ENCODE data around the gene UROC1. TPM values are rescaled to one million over a fixed set of nuclear protein-coding genes. Genes with fewer than 3 reads are reported as not detected.

The UROC1 gene
- total RNA-seq, 4 donors from 2014 or later, result not detected

DNA sequence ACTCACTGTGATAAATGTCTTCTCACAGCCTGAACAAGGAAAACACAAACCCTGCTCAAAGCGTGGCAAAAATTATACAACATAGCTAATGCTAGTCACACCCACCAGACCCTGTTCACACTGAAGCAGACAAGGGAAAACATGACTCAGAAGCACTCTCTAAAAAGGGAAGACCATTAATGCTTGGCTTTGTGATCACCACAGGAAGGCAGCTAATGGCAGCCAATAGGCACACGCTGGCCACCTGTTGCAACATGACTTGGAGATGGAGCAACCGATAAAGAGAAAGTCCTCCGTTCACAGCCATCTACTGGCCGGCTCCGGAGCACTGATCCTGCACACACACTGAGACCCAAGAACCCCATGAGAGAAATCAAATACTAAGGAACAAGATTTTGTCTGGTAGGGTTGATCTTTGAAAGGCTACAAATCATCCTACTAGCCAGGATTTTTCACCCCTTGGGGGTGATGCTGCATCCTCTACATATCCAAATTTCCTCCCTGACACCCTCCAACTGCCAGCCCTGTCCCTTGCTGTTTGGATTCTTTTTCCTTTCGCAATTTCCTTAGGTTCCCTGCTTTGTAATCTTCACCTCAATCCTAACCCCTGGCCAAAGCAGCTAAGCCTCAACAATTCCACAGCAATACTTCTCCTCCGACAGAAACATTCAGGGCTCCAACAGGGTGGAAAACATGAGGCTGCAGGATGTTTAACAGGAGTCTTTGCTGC lies 45.1 kb downstream of the UROC1 start:
- Histone ChIP-seq H3K4me3 (peak overlapping the region in 2 of 4 donors; percentile 75 to 92), H3K36me3 (peaks cover 21 to 44% (median 31%) of the 10 kb centered on the region in 3 donors), H3K9me3 (no peaks in the 10 kb centered on the region), H3K27me3 (no peaks in the 10 kb centered on the region), H3K4me1 (peaks cover 35 to 63% (median 36%) of the 10 kb centered on the region in 3 donors), H3K27ac (peak overlapping the region; percentile 52 to 68 (median 62))
- TF ChIP-seq, protein P1, sequence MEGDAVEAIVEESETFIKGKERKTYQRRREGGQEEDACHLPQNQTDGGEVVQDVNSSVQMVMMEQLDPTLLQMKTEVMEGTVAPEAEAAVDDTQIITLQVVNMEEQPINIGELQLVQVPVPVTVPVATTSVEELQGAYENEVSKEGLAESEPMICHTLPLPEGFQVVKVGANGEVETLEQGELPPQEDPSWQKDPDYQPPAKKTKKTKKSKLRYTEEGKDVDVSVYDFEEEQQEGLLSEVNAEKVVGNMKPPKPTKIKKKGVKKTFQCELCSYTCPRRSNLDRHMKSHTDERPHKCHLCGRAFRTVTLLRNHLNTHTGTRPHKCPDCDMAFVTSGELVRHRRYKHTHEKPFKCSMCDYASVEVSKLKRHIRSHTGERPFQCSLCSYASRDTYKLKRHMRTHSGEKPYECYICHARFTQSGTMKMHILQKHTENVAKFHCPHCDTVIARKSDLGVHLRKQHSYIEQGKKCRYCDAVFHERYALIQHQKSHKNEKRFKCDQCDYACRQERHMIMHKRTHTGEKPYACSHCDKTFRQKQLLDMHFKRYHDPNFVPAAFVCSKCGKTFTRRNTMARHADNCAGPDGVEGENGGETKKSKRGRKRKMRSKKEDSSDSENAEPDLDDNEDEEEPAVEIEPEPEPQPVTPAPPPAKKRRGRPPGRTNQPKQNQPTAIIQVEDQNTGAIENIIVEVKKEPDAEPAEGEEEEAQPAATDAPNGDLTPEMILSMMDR (IDR thresholded peaks at IDR 0.05), result peak in 1 of 6 experiments; percentile 13
- TF ChIP-seq POLR2A (IDR thresholded peaks at IDR 0.05), result no peak
- DNase-seq, result no peak
- intact Hi-C loops (cut with DNase I), result no loop called here
- WGBS, 2 donors, result 17 to 32% methylated on average over 8 of the region's 8 CpGs

DNA sequence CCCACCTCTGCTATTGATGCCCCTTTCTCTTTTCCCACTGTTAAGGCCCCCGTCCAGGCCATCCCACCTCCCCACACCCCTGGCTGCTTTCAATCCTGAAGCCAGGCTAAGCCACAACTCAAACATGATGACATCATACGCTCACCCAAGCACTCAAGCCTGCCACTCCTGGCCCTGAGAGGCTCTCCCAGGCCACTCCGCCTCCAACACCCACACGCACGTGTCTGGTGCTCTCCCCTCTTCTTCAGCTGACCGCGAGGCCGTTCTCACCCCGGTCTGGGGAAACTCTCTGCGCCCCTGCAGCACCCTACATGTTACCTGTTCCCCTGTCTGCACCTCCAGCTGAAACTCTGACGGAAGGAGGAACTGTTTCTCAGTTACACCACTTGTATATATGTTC lies 48.1 kb downstream of the UROC1 start:
- H3K4me3 ChIP-seq, result no peak overlapping the region
- 90 to 92% methylated on average over 11 of the region's 11 CpGs for WGBS, 2 donors
- H3K27ac ChIP-seq, result no peak overlapping the region
- no peak for DNase-seq
- TF ChIP-seq POLR2A (IDR thresholded peaks at IDR 0.05), result no peak
- TF ChIP-seq, protein P1 (IDR thresholded peaks at IDR 0.05), result no peak
- H3K36me3 ChIP-seq, result peaks cover 40 to 73% (median 60%) of the 10 kb centered on the region in 3 donors
- H3K27me3 ChIP-seq, result no peaks in the 10 kb centered on the region
- H3K4me1 ChIP-seq, result peaks cover 24 to 57% (median 25%) of the 10 kb centered on the region in 3 donors
- intact Hi-C loops (cut with DNase I), result no loop called here
- H3K9me3 ChIP-seq, result no peaks in the 10 kb centered on the region

DNA sequence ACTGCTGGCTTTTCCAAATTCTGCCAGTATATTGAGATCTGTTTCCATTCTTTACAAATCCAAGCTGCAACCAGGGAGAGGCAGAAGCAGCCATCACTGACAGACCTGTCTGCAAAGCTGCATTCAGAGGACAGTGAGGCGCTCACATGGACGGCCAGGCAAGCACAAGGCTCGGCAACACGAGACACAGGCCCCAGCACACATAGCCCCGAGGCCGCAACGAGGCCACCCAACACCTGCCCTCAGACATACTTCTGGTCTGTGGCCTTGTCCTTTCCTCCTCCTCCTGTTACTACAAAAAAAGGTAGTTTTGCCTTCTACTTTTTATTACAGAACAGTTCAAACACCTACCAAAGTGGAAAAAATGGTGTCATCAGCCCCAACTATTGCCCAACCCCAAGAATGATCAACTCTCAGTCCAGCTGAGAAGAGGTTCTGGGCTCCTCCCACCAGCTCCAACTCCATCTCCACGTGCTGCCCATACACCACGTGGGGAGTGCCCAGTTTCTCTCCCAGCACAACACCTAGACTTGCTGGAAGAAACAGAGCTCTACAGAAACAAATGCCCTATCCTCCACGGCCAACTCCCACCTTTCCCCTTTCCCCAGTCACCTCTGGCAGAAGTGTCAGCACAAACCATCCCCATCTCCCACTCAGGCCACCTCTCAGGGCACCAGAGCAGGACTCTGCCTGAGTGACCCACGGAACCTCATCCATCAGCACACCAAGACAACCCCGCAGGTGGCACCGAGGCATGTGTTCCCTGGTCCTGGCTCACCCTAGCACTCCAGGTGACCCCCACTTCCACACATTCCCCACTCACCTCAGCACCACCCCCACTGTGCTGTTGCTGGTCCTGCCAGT lies 49.3 kb downstream of the UROC1 start:
- intact Hi-C loops (cut with DNase I), result no loop called here
- Histone ChIP-seq H3K27me3 (no peaks in the 10 kb centered on the region), H3K4me1 (peaks cover 12 to 44% (median 13%) of the 10 kb centered on the region in 3 donors), H3K27ac (no peak overlapping the region), H3K36me3 (peaks cover 40 to 86% (median 68%) of the 10 kb centered on the region in 3 donors), H3K9me3 (no peaks in the 10 kb centered on the region), H3K4me3 (no peak overlapping the region)
- no peak for DNase-seq
- 71 to 75% methylated on average over 8 to 11 of the region's 13 CpGs for WGBS, 2 donors
- TF ChIP-seq, protein P1 (IDR thresholded peaks at IDR 0.05), result no peak
- TF ChIP-seq POLR2A (IDR thresholded peaks at IDR 0.05), result no peak

DNA sequence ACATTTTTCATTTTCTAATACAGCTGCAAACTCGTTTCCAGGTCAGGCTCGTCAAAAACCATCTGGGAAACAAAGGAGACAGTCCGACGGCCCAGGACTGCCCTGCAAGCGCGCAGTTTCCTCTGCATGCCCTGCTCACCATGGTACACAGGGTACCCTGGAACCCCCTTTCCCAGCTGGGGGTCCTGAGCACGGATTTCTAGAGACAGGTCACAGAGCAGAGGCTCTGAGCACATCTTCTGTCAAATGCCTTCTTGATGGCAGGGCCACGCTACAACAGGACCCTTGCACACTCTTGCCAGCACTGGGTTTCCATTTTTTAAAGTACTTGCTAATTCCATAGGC lies 50.0 kb downstream of the UROC1 start:
- intact Hi-C loops (cut with DNase I), result no loop called here
- H3K36me3 ChIP-seq, result peaks cover 40 to 92% (median 75%) of the 10 kb centered on the region in 3 donors
- WGBS, 2 donors, result 70 to 82% methylated on average over 8 of the region's 8 CpGs
- no peaks in the 10 kb centered on the region for H3K9me3 ChIP-seq
- no peak overlapping the region for H3K4me3 ChIP-seq
- H3K27me3 ChIP-seq, result no peaks in the 10 kb centered on the region
- TF ChIP-seq, protein P1 (IDR thresholded peaks at IDR 0.05), result no peak
- TF ChIP-seq POLR2A (IDR thresholded peaks at IDR 0.05), result no peak
- H3K27ac ChIP-seq, result no peak overlapping the region
- H3K4me1 ChIP-seq, result peaks cover 5 to 38% (median 6%) of the 10 kb centered on the region in 3 donors
- no peak for DNase-seq
